Stimulated activated CD4-positive, alpha-beta T cell treated with anti-CD3 and anti-CD28 coated beads, Interleukin-4, amount 100 ng/mL, for 1 hour (primary cell): Measurements from ENCODE around the gene WDR90.

Experiments
- DNase-seq: peaks from one replicate; pipeline ENCODE4 v3.0.0-alpha.2; 2020

The WDR90 gene

GRCh38 chr16:661184-661821, 12.1 kb downstream of the WDR90 start:
- no peak for DNase-seq

- no peak for DNase-seq
Observed at GRCh38 chr16:662095-662494, 12.9 kb downstream of the WDR90 start.

GRCh38 chr16:662597-662996, 13.4 kb downstream of the WDR90 start:
- no peak for DNase-seq

- no peak for DNase-seq
Observed at GRCh38 chr16:666572-666971, 17.4 kb downstream of the WDR90 start.

DNA sequence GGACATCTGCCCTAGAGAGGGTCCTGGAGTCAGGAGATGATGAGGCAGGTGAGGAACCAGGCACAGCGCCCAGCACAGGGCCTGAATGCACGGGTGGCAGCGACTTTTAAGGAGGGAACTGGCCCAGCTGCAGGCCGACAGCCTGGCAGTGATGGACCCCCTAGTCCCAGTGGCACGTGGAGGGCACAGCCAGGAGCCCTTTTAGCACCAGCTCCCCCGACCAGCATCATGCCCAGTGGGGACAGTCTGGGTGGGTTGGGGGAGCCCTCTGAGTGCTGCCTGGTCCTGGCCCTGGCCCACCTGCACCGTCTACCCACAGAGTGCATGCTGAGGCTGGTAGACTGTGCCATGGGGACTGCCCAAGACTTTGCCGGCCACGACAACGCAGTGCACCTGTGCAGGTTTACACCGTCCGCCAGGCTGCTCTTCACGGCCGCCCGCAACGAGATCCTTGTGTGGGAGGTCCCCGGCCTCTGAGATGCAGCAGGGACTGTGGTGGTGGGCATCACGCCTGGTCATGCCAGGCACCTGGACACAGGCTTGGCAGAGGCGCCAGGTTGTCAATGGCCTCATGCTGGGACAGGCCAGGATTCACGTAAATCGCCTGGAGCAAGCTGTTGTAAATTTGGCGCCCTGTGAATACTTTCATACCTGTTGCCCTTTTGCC, 18.1 kb downstream of the WDR90 start:
- no peak for DNase-seq

DNA sequence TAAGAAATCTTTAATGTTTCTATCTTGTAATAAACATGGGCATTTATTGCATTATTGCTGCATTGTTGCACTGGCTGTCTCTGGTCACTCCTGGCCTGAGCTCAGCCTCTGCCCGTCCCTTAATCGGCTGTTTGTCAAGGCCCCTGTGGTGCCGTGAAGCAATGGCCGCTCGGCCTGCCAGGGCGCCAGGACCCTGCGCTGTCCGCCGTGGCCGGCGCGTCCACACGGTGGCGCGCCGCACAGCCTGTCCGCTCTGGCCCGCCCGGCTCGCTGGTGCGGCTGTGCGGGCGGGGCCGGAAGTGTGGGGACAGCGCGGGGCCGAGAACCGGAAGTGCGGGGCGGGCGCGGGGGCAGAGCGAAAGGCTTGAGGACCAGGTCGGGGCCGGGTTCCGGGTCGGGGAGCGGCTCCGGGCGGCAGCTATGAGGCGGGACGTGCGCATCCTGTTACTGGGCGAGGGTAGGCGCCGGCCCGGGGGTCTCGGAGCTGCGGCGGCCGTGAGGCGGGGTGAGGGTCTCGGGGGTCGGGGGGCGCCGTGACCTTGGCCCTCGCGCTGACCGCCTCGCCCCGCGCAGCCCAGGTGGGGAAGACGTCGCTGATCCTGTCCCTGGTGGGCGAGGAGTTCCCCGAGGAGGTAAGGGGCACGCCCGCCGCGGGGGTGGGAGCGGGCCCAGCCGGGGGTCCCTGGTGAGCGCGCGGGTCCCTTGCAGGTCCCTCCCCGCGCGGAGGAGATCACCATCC, 18.8 kb downstream of the WDR90 start, which contains the start of gene RHOT2:
Gene RHOT2 (plus strand): TSS at position 353 of the 739 bp plus-strand sequence. CDS start 68 bp downstream, at position 421.
- DNase-seq = peak; percentile 96

GRCh38 chr16:668519-669171, 19.5 kb downstream of the WDR90 start:
- no peak for DNase-seq

DNA sequence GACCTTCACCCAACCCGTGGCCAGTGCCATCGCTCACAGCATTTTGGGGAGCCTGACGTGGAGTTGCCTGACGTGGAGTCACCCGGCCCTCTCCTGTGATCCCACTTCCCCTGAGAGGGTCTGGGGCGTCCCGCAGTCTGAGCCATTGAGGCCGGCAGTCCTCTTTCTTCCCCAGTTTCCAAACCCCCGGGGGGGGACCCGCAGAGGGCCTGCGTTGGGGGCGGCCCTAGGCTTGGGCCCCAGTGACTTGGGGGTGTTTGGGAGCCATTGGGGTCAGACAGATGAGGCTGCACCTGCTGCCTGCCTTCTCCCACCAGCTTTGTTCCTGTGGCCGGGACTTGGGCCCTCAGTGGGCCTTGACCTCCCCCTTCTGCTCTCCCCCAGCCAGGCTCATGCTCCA, 20.5 kb downstream of the WDR90 start:
- no peak for DNase-seq

GRCh38 chr16:670485-671352, 21.6 kb downstream of the WDR90 start:
- DNase-seq = no peak

- DNase-seq = no peak
Observed at GRCh38 chr16:671353-672131, 22.4 kb downstream of the WDR90 start.

GRCh38 chr16:672371-672770, 23.2 kb downstream of the WDR90 start:
- DNase-seq = no peak

- no peak for DNase-seq
Observed at GRCh38 chr16:672851-673250, 23.7 kb downstream of the WDR90 start.

DNA sequence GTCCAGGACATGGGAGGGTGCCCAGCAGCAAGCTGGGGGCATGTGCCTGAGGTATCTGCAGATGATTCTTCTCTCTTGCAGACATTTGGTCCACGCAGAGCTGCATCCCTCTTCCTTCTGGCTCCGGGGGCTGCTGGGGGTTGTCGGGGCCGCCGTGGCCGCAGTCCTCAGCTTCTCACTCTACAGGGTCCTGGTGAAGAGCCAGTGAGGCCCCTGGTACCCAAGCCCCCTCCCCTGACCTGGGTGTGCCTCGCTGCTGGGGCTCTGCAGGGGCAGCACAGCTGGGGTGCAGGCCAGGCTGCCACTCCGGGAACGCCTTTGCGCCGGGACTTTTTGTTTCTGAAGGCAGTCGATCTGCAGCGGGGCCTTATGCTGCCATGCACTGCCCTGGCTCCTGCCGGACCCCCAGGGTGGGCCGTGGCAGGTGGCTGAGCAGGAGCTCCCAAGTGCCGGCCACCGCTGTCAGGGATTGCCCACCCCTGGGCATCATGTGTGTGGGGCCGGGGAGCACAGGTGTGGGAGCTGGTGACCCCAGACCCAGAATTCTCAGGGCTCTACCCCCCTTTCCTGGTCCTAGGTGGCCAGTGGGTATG, 24.3 kb downstream of the WDR90 start:
- no peak for DNase-seq

- no peak for DNase-seq
Observed at GRCh38 chr16:674214-674881, 25.2 kb downstream of the WDR90 start.

- DNase-seq = no peak
Observed at GRCh38 chr16:674968-675883, 26.1 kb downstream of the WDR90 start, which contains the start of gene RHBDL1. Gene RHBDL1 (plus strand): TSS chr16:675671. CDS start chr16:675791, 120 bp downstream.

DNA sequence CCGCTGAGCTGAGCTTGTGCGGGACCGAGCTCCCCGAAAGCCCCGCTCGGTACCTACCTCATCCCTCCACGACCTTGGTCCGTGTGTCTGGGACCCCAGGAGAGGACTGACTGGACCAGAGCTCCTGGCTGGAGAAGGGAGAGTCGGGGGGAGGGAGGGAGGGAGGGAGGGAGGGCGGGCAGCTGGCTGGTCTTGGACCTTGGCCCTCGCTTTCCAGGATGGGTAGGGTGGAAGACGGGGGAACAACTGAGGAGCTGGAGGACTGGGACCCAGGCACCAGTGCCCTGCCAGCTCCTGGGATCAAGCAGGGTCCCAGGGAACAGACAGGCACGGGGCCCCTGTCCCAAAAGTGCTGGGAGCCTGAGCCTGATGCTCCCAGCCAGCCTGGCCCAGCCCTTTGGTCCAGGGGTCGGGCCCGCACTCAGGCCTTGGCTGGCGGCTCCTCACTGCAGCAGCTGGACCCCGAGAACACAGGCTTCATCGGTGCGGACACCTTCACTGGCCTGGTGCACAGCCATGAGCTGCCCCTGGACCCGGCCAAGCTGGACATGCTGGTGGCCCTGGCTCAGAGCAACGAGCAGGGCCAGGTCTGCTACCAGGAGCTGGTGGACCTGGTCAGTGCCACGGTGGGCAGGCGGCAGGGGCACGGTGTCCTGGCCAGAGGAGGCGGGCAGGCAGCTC, 26.9 kb downstream of the WDR90 start:
- DNase-seq = no peak

DNA sequence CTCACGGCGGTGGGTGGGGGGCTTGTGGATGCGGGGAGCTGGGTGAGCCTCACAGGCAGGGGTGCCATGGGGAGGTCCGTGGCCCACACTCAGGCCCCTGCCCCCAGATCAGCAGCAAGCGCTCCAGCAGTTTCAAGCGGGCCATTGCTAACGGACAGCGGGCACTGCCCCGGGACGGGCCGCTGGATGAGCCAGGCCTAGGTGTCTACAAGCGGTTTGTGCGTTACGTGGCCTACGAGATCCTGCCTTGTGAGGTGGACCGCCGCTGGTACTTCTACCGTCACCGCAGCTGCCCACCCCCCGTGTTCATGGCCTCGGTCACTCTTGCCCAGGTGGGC, 27.4 kb downstream of the WDR90 start:
- no peak for DNase-seq

DNA sequence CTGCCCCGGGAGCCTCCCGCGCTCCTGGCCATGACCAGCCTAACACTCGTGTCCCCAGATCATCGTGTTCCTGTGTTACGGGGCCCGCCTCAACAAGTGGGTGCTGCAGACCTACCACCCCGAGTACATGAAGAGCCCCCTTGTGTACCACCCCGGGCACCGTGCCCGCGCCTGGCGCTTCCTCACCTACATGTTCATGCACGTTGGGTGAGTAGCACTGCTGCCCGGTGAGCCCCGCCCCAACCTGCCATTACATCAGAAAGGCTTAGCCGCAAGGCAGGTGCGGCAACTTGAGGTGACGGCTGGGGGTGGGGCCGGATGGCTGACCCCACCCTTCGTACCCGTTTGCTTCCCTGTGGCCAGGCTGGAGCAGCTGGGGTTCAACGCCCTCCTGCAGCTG, 27.7 kb downstream of the WDR90 start:
- no peak for DNase-seq
